GM18870 (cell line): ENCODE data around the gene HPS4.

Source experiments
- ATAC-seq: cut with Tn5 transposase; IDR thresholded peaks from one replicate; pipeline ENCODE4 v1.9.1; 2021; ENCODE audit warnings: moderate library complexity; ENCODE audit not compliant: unreplicated experiment

HPS4 gene

DNA sequence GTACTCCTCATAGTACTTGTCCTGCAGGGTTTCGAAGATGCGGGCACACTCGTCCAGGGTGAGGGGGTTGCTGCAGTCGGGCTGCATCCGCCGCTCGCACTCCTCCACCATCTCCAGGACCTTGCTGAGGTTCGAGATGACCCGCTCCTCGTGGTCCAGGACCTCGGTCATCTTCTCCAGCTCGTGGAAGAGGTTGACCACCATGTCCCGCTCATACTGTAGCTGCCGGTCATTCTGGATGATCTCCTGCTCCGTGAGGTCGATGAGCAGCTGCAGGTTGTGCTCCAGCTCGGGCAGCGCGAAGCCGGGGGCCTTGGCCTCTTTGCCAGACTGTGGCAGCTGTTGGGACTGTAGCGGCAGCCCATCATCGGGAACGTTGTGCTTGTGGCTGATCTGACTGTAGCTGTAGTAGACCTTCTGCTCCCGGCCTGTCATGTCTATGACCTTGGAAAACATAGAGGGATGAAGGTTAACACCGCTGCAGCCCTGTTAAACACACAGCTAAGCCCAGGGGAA, 15.7 kb upstream of the HPS4 start:
- ATAC-seq: no peak

GRCh38 chr22:26496456-26496855, 12.9 kb upstream of the HPS4 start:
- no peak for ATAC-seq

- ATAC-seq: no peak
Observed at GRCh38 chr22:26494506-26494905, 10.9 kb upstream of the HPS4 start.

DNA sequence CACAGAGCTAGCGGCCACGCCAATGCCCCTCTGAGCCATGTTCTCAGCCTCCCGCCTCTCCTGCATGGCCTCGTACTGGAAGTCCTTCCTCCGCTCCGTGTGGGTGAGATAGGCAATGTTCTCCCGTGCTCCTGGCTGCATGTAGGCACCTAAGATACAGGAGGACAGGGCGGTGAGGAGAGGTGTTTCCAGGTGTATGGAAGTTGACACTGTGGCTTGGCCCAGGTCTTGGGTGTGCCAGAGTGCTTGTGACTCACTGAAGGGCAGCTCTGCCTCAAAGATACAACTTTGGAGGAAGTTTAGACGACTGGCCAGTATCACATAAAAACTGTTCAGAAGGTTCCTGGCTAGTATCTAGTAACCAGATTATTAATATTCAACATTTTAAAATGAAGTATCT, 8.6 kb upstream of the HPS4 start:
- no peak for ATAC-seq

DNA sequence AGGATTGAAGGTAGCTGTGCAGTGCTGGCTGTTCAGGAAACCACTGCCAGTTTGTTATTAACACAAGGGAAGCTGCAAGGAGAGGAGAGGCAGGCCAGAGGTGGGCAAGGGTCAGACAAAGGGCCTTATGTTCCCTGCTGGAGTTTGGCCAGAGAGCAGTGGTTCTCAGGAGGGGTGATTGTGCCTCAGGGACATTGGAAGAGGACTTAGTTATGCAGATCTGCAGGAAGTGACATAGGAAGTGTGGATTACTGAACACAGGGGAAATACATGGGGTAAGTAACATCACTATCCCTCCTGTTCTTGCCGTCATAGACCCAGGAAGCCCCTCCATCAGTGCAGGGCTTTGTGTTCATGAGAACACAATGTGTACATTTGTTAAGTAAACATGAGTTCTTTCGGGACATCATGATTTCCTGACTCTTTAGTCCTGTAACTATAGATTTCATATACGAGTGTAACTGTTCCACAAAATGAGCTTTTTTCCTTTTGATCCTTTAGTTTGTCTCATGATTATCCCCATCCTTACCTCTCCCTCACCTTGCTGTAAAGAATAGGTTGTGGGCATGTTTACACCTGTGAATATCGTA, 6.0 kb upstream of the HPS4 start:
- no peak for ATAC-seq

DNA sequence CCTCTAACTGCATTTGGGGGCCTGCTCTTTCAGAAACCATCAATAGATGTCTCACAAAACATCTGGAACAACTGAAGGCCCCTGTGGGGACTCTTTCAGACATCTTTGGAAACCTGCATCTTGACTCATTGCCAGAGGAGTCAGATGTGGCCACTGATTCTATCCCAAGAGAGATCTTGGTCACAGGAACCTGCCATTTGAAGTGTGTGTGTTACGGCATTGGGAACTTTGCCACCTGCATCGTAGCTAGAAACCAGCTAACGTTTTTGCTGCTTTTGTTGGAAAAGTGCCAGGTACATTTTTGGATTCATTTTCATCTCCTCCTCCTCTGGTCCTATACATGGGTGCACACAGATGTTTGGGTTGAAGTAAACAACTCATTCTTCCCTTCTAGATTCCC, 4.4 kb upstream of the HPS4 start:
- ATAC-seq: no peak

DNA sequence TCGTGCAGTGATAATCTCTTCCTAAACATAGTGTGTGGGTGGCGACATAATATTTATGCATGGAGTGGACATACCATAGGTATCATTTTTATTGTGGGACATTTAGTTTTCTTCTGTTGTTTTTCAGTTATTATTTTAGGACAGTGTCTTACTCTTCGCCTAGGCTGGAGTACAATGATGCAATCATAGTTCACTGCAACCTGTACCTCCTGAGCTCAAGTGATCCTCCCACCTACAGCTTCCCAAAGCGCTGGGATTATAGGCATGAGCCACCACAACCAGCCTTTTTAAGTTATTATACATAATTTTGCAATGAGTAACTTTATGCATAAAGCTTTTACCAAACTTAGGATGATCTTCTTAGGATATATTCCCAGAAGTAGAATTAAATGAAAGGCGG, 2.8 kb upstream of the HPS4 start:
- ATAC-seq: no peak

DNA sequence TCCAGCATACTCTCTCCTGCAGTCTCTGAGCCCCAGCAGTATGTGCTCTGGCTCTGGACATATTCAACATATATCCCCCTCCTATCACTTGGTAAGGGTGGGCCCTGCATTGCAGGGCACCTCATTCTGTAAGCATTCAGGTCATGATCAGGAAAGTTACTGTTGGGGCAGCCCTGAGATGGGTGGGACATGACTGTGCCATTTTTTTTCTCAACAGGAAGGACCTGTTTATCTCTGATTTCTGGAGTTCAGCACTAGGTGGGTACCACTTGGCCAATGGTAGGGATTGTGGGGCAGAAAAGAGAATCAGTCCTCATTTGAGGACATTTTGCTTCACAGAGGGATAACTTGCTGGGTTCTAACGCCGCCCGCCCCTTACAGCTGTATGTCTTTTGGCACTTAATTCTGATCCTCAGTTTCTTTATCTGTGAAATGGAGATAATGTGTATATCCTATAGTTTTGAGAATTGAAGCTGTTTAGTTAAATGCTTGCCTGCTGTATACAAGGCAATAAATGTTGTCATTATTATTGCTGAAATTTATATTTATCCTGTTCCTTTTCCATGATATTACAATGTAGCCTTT, 2.3 kb upstream of the HPS4 start:
- ATAC-seq: no peak

- ATAC-seq: no peak
Observed at GRCh38 chr22:26485013-26485412, 1.4 kb upstream of the HPS4 start.

DNA sequence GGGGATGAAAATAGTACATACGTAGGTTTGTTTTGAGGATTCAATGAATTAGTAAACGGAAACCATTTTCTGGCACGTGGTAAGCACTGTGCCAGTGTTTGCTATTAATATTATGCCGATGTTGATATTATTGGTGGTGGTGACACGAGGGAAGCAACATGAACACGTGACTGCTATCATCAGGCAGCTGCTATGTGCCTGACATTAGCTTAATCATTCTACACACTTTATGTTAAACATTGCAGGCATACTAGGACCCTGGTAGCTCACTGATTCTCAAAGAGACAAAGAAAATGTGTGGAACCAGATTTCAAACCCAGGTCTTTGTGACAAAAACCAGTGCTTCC, 750 bp upstream of the HPS4 start:
- peak; percentile 7 for ATAC-seq

DNA sequence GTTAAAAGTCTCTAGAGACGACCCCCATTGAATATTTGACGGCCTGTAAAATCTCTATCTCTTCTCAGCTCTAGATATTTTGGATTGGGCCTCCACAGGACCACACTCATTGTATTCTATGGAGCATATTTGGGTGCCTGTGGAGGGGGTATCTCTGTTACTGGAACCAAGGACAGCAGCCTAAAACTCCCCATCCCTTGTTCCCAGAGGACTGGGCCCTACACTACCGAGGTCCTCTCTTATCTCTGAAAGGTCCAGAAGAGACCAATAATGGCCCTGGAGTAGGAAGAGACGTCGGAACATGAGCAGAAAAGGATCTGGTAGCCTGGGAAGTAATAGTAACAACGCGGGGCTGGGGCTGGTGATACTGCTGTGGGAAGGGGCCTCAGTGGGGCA, 542 bp downstream of the HPS4 start:
- no peak for ATAC-seq

- no peak for ATAC-seq
Observed at GRCh38 chr22:26482161-26482560, 1.4 kb downstream of the HPS4 start.

DNA sequence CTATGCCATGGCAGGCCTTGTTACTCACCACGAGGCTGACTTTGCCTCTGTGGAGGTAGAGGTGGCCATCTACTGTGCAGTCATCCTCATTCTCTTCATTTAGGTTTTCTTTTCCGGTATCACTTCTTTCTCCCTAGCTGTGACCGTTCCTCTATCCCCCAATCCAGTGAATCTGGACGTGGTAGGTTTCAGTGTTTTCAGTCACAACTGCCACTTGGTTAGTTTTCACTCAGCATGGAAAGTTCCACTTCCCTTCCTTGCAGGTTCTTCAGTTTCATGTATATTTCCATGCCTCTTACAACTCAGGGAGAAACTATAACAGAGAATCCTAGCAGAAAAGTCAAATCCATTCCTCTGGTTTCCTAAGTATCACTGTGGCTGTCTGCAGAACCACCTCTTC, 1.9 kb downstream of the HPS4 start:
- no peak for ATAC-seq

DNA sequence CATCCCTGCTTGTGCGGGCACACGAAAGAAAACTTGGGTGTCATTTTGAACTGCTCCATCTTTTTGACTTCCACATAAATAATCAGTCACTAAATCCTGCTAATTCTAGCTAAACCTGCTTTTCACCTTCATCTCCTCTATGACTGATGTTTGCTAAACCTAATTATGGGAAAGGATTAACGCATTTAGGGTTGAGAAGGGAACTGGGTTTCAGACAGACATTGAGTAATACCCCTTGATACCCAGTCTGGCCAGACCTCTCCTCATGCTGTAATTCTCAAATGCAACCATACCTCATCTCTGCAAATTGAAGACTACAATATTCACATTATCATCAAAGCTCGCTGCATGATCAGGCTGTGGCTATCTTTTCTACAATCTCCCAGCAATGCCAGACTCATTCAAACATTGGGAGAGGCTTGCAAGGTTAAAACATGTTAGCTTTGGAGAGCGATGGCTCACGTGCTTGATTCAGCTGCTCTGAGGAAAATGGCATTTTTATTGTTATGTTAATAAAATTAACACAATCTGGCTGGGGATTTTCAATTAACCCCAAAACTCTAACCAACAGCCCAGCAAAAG, 2.4 kb downstream of the HPS4 start:
- no peak for ATAC-seq

DNA sequence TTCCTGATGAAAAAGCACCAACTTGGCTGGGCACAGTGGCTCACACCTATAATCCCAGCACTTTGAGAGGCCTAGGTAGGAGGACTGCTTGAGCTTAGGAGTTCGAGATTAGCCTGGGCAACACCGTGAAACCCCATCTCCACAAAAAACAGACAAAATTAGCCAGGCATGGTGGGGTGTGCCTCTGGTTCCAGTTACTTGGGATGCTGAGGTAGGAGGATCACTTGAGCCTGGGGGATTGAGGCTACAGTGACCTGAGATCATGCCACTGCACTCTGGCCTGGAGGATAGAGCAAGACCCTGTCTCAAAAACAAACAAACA, 3.0 kb downstream of the HPS4 start:
- ATAC-seq: no peak

DNA sequence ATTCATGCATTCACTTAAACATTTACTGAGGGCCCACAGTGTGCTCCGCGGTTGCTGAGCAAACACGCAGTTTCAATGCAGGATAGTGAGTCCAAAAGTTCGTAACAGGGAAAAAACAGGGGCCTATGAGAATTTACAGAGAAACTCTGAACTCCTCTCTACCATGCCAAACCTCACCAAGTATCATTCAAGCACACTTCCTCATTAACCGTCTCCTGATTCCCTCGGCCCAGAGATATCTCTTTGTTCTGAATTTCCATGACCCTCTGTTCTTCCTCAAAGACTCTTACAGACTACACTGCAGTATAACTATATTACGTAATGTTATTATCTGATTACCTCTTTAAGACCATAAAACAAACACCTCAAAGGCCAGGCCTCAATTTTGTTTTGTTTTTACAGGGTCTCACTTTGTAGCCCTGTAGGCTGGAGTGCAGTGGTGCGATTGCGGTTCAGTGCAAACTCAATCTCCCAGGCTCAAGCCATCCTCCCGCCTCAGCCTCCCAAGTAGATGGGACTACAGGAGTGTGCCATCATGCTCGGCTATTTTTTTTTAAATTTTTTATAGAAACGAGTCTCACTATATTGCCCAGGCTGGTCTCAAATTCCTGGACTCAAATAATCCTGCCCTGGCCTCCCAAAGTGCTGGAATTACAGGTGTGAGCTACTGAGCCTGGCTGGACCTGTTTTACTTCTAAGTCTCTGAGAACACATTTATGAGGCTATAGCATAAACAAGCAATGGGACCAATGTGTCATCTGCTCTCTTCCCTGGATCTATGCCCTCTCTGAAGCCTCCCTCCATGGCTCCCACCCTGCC, 3.6 kb downstream of the HPS4 start:
- ATAC-seq: no peak

- ATAC-seq: no peak
Observed at GRCh38 chr22:26479043-26479791, 4.4 kb downstream of the HPS4 start.

DNA sequence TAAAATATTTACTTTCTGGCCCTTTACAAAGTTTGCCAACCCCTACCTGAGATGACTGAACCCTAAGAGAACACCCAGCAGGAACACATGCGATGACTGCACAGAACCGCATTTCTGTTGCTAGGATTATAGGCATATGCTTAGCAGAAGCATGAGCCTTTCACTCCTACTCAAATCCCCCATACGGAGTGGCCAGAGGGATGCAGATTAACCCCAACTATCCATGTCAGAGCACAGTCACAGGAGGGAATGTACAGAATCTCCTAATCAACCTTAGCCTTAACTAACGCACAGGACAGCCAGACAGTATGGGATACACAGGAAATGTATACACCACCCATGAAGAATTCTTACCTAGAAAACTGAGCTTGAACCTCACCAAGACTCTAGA, 6.2 kb downstream of the HPS4 start:
- no peak for ATAC-seq

- no peak for ATAC-seq
Observed at GRCh38 chr22:26476705-26477340, 6.8 kb downstream of the HPS4 start.

DNA sequence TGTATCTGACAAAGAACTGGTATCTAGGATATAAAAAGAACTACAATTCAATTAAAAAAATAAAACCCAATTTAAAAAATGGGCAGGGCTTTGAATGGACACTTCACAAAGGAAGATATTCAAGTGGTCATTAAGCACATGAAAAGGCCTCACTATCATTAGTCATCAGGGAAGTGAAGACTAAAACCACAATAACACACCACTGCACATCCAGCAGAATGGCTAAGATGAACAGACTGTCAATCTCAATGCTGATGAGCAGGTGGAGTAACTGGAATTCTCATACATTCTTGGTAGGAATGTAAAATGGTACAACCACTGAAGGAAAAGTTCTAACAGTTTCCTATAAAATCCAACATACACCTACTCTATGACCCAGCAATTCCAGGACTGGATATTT, 8.9 kb downstream of the HPS4 start:
- ATAC-seq: no peak

DNA sequence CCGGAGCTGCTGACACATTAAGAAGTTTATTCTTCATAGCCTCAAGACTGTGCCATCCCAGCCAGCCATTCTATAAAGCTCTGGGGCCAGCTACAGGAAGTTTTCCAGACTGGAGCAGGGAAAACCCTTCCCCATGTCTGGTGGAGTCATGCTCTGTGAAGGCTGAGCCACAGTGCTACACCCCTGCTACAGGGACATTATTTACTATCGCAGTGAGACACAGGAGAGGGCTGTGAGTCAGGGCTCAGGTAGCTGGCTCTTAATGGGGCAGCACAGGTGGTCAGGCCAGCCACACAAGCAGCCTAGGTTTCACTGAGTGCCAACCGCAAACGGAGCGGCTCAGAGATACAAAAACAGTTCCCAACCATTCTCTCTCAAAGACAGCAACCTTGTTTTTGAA, 12.1 kb downstream of the HPS4 start:
- ATAC-seq: no peak
